Activated naive CD8-positive, alpha-beta T cell treated with anti-CD3 and anti-CD28 coated beads, Interleukin-2, amount 10 ng/mL, durations not matched to agents 7 days and 5 days (primary cell): ENCODE measurements around the gene CUL7. TPM values are rescaled to one million over a fixed set of nuclear protein-coding genes. Genes with fewer than 3 reads are reported as not detected.
"Not testable (repeated sequence)": the region's sequence is repeated elsewhere in the genome, so short reads cannot be mapped to it uniquely, and the experiment has no call there.

ENCODE experiments used
- ATAC-seq: fragments of 150-1000 bp; cut with Tn5 transposase; one replicate; pipeline ENCODE4 v1.10.0; 2021; ENCODE audit warnings: low read depth, moderate library complexity
- POLR2A ChIA-PET: fragments of 350-600 bp; sonication (Branson Sonifier 250); formaldehyde crosslinking; loops from one replicate; lab custom pipeline; 2021; ENCODE audit warnings: antibody characterized with exemption; lab: Charles Lee
- DNase-seq: peaks from one replicate; pipeline ENCODE4 v3.0.0; 2021
- H3K27ac Mint-ChIP-seq: one replicate; pipeline ENCODE4 v1.8.0; 2022; ENCODE audit warnings: mild to moderate bottlenecking, mixed read lengths
- H3K27me3 Mint-ChIP-seq: one replicate; pipeline ENCODE4 v1.8.0; 2022; ENCODE audit warnings: mild to moderate bottlenecking, moderate library complexity, mixed read lengths
- H3K36me3 Mint-ChIP-seq: one replicate; pipeline ENCODE4 v1.8.0; 2021; ENCODE audit warnings: mild to moderate bottlenecking, mixed read lengths
- H3K4me1 Mint-ChIP-seq: one replicate; pipeline ENCODE4 v1.8.0; 2021; ENCODE audit warnings: mixed read lengths
- H3K4me3 Mint-ChIP-seq: one replicate; pipeline ENCODE4 v1.8.0; 2022; ENCODE audit warnings: mild to moderate bottlenecking, moderate library complexity, mixed read lengths
- H3K9me3 Mint-ChIP-seq: one replicate; pipeline ENCODE4 v1.8.0; 2021; ENCODE audit warnings: mixed read lengths
- total RNA-seq, 2 experiments: library from RNA; stranded (reverse); gene quantifications; one replicate each; pipeline ENCODE4 v1.2.3, GENCODE V29; 2021

The CUL7 gene
- total RNA-seq, 2 experiments from 2014 or later: 10.2 to 12.7 TPM

GRCh38 chr6:43014434-43014909, 39.2 kb downstream of the CUL7 start:
- Mint-ChIP-seq H3K4me1 (peaks cover 41% of the 10 kb centered on the region), H3K27ac (peak overlapping the region; percentile 92), H3K4me3 (peak overlapping the region; percentile 93), H3K27me3 (no peaks in the 10 kb centered on the region), H3K9me3 (no peaks in the 10 kb centered on the region), H3K36me3 (peaks cover 25% of the 10 kb centered on the region)
- POLR2A ChIA-PET: interaction anchor here (0.6 to 3.3 kb wide), 10 partner anchors 30 to 451 kb away, joined by 3 to 25 read pairs (median 8); partner anchors contain the start of genes CNPY3, CUL7, KLC4 and MRPL2
- DNase-seq (no peak), ATAC-seq (no peak)

GRCh38 chr6:43013843-43014433, 39.7 kb downstream of the CUL7 start, which contains the start of the genes KLHDC3 and MEA1:
Gene KLHDC3, plus strand, starts transcription at chr6:43014249. Its CDS starts 2,944 bp downstream, at chr6:43017193.
Gene MEA1, minus strand, starts transcription at chr6:43013946. Its CDS starts 133 bp downstream, at chr6:43013813.
- peaks cover 24% of the 10 kb centered on the region for H3K36me3 Mint-ChIP-seq
- ATAC-seq (peak; percentile 95), DNase-seq (peak; percentile 94)
- peaks cover 41% of the 10 kb centered on the region for H3K4me1 Mint-ChIP-seq
- H3K9me3 Mint-ChIP-seq: no peaks in the 10 kb centered on the region
- POLR2A ChIA-PET: interaction anchor here (0.6 to 3.3 kb wide), 13 partner anchors 9 to 450 kb away, joined by 3 to 25 read pairs (median 5); partner anchors contain the start of genes CNPY3, CUL7, KLC4 and MRPL2
- no peaks in the 10 kb centered on the region for H3K27me3 Mint-ChIP-seq
- peak within 1 kb of the TSS; percentile 93 for H3K4me3 Mint-ChIP-seq
- H3K27ac Mint-ChIP-seq: peak within 1 kb of the TSS; percentile 92

GRCh38 chr6:43013097-43013842, 40.4 kb downstream of the CUL7 start:
- Mint-ChIP-seq H3K9me3 (no peaks in the 10 kb centered on the region), H3K4me1 (peaks cover 41% of the 10 kb centered on the region), H3K36me3 (peaks cover 25% of the 10 kb centered on the region), H3K27me3 (no peaks in the 10 kb centered on the region), H3K4me3 (peak overlapping the region; percentile 93), H3K27ac (peak overlapping the region; percentile 92)
- DNase-seq: no peak
- POLR2A ChIA-PET: interaction anchor here (0.5 to 3.3 kb wide), 17 partner anchors 8 to 449 kb away, joined by 3 to 25 read pairs (median 5); partner anchors contain the start of genes CNPY3, CUL7, KLC4 and MRPL2
- ATAC-seq: peak; percentile 25

- no peak for ATAC-seq
- H3K4me1 Mint-ChIP-seq: peaks cover 34% of the 10 kb centered on the region
- POLR2A ChIA-PET: interaction anchor here (1.2 to 3.3 kb wide), 5 partner anchors 28 to 83 kb away, joined by 7 to 25 read pairs (median 16); partner anchors contain the start of genes CNPY3, CUL7, KLC4 and MRPL2
These were observed 41.3 kb downstream of the CUL7 start for GRCh38 chr6:43012364-43012763.

GRCh38 chr6:43011207-43011606, 42.4 kb downstream of the CUL7 start:
- no peak overlapping the region for H3K4me3 Mint-ChIP-seq
- no peak overlapping the region for H3K27ac Mint-ChIP-seq
- no peak for DNase-seq
- no peaks in the 10 kb centered on the region for H3K27me3 Mint-ChIP-seq
- H3K4me1 Mint-ChIP-seq: peaks cover 31% of the 10 kb centered on the region
- ATAC-seq: no peak
- POLR2A ChIA-PET: interaction anchor here (1.3 kb wide), 1 partner anchor 32 kb away, joined by 5 read pairs; the partner anchor contains the start of gene PEX6
- no peaks in the 10 kb centered on the region for H3K9me3 Mint-ChIP-seq
- peaks cover 28% of the 10 kb centered on the region for H3K36me3 Mint-ChIP-seq

More at GRCh38 chr6:43012364-43012763, 41.3 kb downstream of the CUL7 start:
- Mint-ChIP-seq H3K27ac (peak overlapping the region; percentile 92), H3K36me3 (peaks cover 27% of the 10 kb centered on the region), H3K27me3 (no peaks in the 10 kb centered on the region), H3K9me3 (no peaks in the 10 kb centered on the region), H3K4me3 (peak overlapping the region; percentile 93)
- DNase-seq: no peak

GRCh38 chr6:43009124-43009523, 44.5 kb downstream of the CUL7 start:
- no peaks in the 10 kb centered on the region for H3K9me3 Mint-ChIP-seq
- no peak overlapping the region for H3K4me3 Mint-ChIP-seq
- peaks cover 21% of the 10 kb centered on the region for H3K4me1 Mint-ChIP-seq
- H3K36me3 Mint-ChIP-seq: peaks cover 28% of the 10 kb centered on the region
- no peak overlapping the region for H3K27ac Mint-ChIP-seq
- peak; percentile 47 for DNase-seq
- POLR2A ChIA-PET: interaction anchor here (0.6 kb wide), 1 partner anchor 230 kb away, joined by 3 read pairs; no protein-coding TSS in a partner anchor
- no peak for ATAC-seq
- H3K27me3 Mint-ChIP-seq: no peaks in the 10 kb centered on the region

GRCh38 chr6:43007126-43007525, 46.5 kb downstream of the CUL7 start:
- no peaks in the 10 kb centered on the region for H3K27me3 Mint-ChIP-seq
- no peaks in the 10 kb centered on the region for H3K9me3 Mint-ChIP-seq
- H3K27ac Mint-ChIP-seq: peak overlapping the region; percentile 40
- peaks cover 7% of the 10 kb centered on the region for H3K4me1 Mint-ChIP-seq
- no peak overlapping the region for H3K4me3 Mint-ChIP-seq
- ATAC-seq (no peak), DNase-seq (no peak)
- POLR2A ChIA-PET: interaction anchor here (1.0 kb wide), 1 partner anchor 46 kb away, joined by 3 read pairs; the partner anchor contains the start of gene CUL7
- peaks cover 20% of the 10 kb centered on the region for H3K36me3 Mint-ChIP-seq

GRCh38 chr6:43006251-43006650, 47.4 kb downstream of the CUL7 start:
- Mint-ChIP-seq H3K4me3 (no peak overlapping the region), H3K36me3 (peaks cover 17% of the 10 kb centered on the region), H3K27ac (no peak overlapping the region), H3K27me3 (no peaks in the 10 kb centered on the region), H3K4me1 (no peaks in the 10 kb centered on the region), H3K9me3 (no peaks in the 10 kb centered on the region)
- DNase-seq: no peak
- ATAC-seq: no peak
- POLR2A ChIA-PET: interaction anchor here (1.0 kb wide), 1 partner anchor 47 kb away, joined by 3 read pairs; the partner anchor contains the start of gene CUL7

- no peak overlapping the region for H3K4me3 Mint-ChIP-seq
- H3K27ac Mint-ChIP-seq: no peak overlapping the region
- no peak for DNase-seq
These were observed 47.8 kb downstream of the CUL7 start for GRCh38 chr6:43005844-43006243.

GRCh38 chr6:43001843-43002242, 51.8 kb downstream of the CUL7 start:
- H3K4me3 Mint-ChIP-seq: no peak overlapping the region
- no peak overlapping the region for H3K27ac Mint-ChIP-seq
- no peaks in the 10 kb centered on the region for H3K4me1 Mint-ChIP-seq
- H3K36me3 Mint-ChIP-seq: peaks cover 6% of the 10 kb centered on the region
- no peaks in the 10 kb centered on the region for H3K27me3 Mint-ChIP-seq
- H3K9me3 Mint-ChIP-seq: no peaks in the 10 kb centered on the region
- no peak for ATAC-seq
- POLR2A ChIA-PET: interaction anchor here (0.7 kb wide), 1 partner anchor 11 kb away, joined by 3 read pairs; no protein-coding TSS in a partner anchor
- DNase-seq: no peak

More at GRCh38 chr6:43005844-43006243, 47.8 kb downstream of the CUL7 start:
- Mint-ChIP-seq H3K36me3 (peaks cover 15% of the 10 kb centered on the region), H3K4me1 (no peaks in the 10 kb centered on the region), H3K27me3 (no peaks in the 10 kb centered on the region), H3K9me3 (no peaks in the 10 kb centered on the region)
- ATAC-seq: no peak
- POLR2A ChIA-PET: no interaction called here

GRCh38 chr6:42998205-42998604, 55.4 kb downstream of the CUL7 start:
- ATAC-seq, H3K36me3 Mint-ChIP-seq, H3K27me3 Mint-ChIP-seq, H3K27ac Mint-ChIP-seq, H3K4me3 Mint-ChIP-seq, H3K9me3 Mint-ChIP-seq, H3K4me1 Mint-ChIP-seq, POLR2A ChIA-PET, DNase-seq: not testable (repeated sequence)

- Mint-ChIP-seq H3K36me3 (peaks cover 7% of the 10 kb centered on the region), H3K27ac (no peak overlapping the region), H3K27me3 (no peaks in the 10 kb centered on the region), H3K4me1 (peaks cover 2% of the 10 kb centered on the region), H3K4me3 (no peak overlapping the region), H3K9me3 (no peaks in the 10 kb centered on the region)
- no peak for DNase-seq
- ATAC-seq: no peak
- POLR2A ChIA-PET: no interaction called here
These were observed 57.1 kb downstream of the CUL7 start for GRCh38 chr6:42996513-42996912.

- Mint-ChIP-seq H3K36me3 (peaks cover 20% of the 10 kb centered on the region), H3K4me1 (peaks cover 11% of the 10 kb centered on the region), H3K27ac (no peak overlapping the region), H3K4me3 (no peak overlapping the region), H3K9me3 (no peaks in the 10 kb centered on the region), H3K27me3 (no peaks in the 10 kb centered on the region)
- no peak for DNase-seq
- POLR2A ChIA-PET: interaction anchor here (1.6 kb wide), 1 partner anchor 9 kb away, joined by 5 read pairs; the partner anchor contains the start of gene PPP2R5D
- no peak for ATAC-seq
These were observed 60.2 kb downstream of the CUL7 start for GRCh38 chr6:42993445-42993844.
